GM19099 (cell line): ENCODE measurements around the gene ADAMTS12.

ENCODE experiments used
- POLR2A ChIP-seq: IDR thresholded peaks from 3 replicates; pipeline ENCODE4 v1.6.1; 2011; ENCODE audit warnings: low read depth; ENCODE audit not compliant: insufficient read length; ENCODE audit errors: extremely low read depth

ADAMTS12 gene

DNA sequence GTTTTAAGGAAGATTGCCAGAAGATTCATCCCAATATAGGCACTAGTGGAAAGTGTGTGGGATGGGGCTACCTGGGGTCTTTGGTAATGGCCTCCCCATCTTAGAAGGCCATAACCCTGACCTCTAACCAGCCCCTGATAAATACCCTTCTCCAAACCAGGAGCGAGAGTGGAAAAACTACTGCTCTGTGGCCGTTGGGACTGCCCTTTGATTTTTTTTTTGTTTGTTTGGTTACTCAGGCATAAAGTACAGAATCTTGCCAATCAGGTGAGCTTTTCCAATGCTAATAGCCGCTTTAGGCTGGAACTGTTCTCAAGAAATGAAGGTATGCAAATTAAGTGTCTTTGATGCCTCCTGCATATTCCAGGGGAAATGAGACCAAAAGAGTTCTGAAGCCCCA is 153.7 kb downstream of the ADAMTS12 start:
- no peak for TF ChIP-seq POLR2A

DNA sequence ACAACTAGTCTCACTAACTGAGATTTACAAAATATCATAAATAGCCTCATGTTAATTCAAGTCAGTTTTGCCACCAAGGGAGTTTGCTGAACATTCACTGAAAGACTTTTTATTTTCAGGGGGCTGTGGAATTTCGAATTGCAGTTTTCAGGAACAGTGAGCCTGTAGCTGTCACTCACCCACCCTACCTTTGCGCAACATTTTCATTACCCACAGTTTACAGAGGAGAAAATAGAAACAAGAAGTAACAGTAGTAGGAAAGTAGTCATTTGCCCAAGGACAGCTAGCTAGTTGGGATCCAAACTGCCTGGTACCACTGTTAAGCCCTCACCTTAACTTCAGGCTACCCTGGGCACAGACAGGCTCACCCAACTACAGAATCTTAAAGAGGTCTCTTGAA is 154.1 kb downstream of the ADAMTS12 start:
- TF ChIP-seq POLR2A = no peak

DNA sequence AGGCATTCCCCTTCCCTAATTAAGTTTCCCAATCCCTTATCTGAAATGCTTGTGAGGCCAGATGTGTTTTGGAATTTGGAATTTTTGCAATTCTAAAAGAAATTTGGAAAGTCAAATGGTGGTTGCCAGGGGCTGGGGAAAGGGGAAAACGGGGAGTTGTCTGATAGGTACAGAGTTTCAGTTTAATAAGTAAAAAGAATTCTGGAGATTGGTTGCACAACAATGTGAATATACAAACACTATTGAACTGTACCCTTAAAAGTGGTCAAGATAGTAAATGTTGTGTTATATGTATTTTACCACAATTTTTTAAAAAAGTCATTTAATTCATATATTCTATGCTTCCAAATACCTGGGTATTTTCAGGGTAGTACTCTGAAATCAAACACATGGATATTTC is 154.5 kb downstream of the ADAMTS12 start:
- no peak for TF ChIP-seq POLR2A

DNA sequence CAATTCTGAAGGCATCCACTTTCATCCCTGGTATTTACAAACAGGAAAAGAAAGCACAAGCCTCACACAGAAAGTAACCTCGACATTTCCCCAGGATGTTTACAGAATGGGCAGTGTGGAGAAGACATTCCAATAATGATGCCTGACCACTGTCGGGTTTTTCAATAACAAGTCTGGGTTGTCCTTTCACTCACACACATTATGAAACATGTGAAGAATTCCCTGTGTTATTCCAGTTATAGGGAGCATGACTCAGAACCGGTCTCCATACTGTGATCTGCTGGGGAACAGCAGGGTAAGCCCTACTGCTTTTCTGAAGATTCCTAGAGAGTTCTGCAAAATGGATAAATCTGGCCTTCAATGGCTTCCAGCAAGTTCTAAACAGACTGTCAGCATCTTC is 155.3 kb downstream of the ADAMTS12 start:
- TF ChIP-seq POLR2A = no peak

GRCh38 chr5:33735072-33735471 is 156.7 kb downstream of the ADAMTS12 start:
- no peak for TF ChIP-seq POLR2A

GRCh38 chr5:33734537-33734936 is 157.3 kb downstream of the ADAMTS12 start:
- TF ChIP-seq POLR2A = no peak

- TF ChIP-seq POLR2A = no peak
Observed at GRCh38 chr5:33733225-33733624, 158.6 kb downstream of the ADAMTS12 start.

DNA sequence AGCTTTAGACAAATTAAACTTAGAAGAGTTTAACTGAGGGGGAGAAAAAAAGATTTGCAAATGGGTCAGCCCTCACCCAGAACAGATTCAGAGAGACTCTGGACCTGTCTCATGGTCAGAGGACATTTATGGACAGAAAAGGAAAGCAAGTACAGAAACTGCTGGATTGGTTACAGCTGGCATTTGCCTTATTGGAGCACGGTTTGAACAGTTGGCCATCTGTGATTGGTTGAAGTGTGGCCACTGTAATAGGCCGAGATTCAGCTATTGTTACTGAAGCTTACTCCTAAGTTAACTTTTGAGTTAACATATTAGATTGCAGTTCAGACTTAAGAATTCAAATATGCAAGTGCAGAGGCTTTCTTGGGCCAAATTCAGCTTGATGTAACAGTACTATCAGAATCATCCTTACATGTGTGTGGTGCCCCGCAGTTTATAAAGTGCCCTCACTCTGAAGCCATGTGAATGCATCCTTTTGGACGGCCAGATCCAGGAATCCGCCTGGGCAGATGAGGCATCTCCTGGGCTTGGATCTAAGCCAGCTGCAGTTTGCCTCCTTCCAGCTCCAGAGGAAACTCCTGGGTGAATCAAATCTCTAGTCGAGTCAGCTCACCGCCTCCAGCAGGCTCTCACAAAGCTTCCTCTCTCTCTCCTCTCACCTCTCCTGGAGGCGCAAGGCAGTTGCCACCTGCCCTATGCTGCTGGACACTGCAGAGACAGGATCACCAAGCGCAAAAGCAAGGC is 165.2 kb downstream of the ADAMTS12 start:
- TF ChIP-seq POLR2A = no peak

DNA sequence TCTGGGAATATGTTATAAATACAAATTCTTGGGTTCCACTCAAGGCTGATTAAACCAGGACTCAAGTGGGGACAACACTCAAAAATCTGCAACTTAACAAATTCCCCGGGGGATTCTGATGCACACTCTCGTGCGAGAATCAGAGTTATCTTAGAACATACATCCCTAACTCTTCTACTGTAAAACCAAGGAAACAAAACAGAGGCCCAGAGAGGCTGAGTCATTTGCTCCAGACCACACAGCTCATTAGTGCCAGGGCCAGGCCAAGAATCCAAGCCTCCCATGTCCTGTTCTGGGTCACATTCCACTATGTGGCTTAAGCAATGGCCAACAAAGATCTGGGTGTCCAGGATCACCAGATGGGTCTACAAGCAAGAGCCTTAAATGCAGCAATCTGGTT is 166.0 kb downstream of the ADAMTS12 start:
- no peak for TF ChIP-seq POLR2A

- TF ChIP-seq POLR2A = no peak
Observed at GRCh38 chr5:33721491-33722200, 170.1 kb downstream of the ADAMTS12 start.

DNA sequence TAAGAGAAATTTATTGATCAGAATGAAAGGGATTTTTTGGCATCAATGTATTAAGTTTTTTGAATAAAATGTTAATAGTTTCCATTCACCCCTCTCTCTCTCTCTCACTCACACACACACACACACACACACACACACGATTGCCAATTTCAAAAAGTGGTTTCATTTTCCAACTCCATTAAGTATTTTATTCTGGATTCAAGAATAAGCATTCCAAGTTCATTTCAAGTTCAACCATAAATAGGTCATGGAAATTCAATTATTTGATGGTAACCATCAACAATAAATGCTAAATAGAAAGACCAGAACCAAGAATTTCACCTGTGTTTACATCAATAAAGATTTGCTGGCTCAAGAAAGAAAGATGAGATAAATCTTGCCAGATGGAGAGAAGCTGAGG is 171.6 kb downstream of the ADAMTS12 start:
- TF ChIP-seq POLR2A = no peak

- no peak for TF ChIP-seq POLR2A
Observed at GRCh38 chr5:33719769-33720168, 172.0 kb downstream of the ADAMTS12 start.

GRCh38 chr5:33715661-33716060 is 176.1 kb downstream of the ADAMTS12 start:
- no peak for TF ChIP-seq POLR2A

DNA sequence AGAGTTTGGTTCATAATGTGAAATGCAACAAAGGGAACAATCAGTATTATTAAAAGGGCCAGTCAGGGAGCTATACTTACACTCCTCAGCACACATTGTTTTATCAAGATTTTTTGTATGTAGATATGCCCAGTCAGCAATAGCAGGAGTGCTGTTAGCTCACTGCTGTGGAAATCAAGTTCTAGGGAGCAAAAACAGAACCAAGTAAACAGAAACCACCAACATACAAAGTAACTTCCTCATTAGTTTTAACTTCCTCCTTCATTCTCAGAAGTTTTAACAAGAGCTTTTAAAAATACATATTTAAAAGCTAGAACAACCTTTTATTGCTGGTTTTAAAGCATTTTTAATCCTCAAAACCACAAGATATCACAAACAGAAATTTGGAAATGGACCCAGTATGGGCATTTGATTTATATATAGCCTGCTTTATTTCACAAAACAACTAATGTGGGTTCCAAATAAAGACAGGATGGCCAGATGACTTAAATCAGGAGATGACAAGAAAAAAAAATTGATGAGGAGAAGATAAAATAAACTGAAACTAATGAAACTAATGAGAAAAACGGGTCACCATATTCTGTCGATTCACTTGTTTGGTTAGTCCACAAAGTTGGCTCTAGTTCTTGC is 178.5 kb downstream of the ADAMTS12 start:
- no peak for TF ChIP-seq POLR2A

DNA sequence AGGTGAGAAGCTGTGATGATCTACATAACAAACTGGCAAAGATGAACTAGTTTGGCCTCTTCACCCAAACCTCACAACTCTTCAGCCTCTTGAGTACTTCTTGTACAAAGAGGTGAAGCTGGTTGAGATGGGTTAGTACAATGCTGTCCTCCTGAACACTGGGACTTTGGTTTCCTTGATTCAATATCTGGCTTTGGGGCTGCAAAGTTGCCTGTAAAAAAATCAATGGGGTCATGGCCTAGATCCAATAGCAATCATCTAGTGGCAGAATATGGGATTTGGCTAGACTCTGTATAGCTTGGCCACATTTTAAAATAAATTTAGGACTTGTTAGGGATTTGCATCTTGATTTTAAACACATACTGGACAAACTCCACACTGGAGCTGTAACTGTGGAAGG is 179.1 kb downstream of the ADAMTS12 start:
- no peak for TF ChIP-seq POLR2A
